Measurements from ENCODE around the gene DTX4.

DTX4 gene

GRCh38 chr11:59216641-59217564, 45.0 kb downstream of the DTX4 start:
- WGBS, 2 experiments, result 92 to 94% methylated on average over 9 of the region's 9 CpGs
- no peaks in the 10 kb centered on the region for H3K9me3 ChIP-seq (ENCODE audit: control insufficient read depth, low read length)
- no peaks in the 10 kb centered on the region for H3K4me1 ChIP-seq (ENCODE audit: control insufficient read depth, insufficient read depth, low read length)
- no peak overlapping the region for H3K27ac ChIP-seq (ENCODE audit: insufficient read depth, low read depth, low read length, poor library complexity, severe bottlenecking)
- no peaks in the 10 kb centered on the region for H3K36me3 ChIP-seq (ENCODE audit: control insufficient read depth, insufficient read depth, low read length)
- H3K4me3 ChIP-seq (ENCODE audit: insufficient read depth, low read depth, low read length), result no peak overlapping the region
- H3K27me3 ChIP-seq (ENCODE audit: control insufficient read depth, insufficient read depth, low read length, poor library complexity, severe bottlenecking), result no peaks in the 10 kb centered on the region

- 97 to 99% methylated on average over 4 of the region's 4 CpGs for WGBS, 2 experiments
These were observed 46.4 kb downstream of the DTX4 start for GRCh38 chr11:59218319-59218718.

GRCh38 chr11:59218893-59219292, 47.0 kb downstream of the DTX4 start:
- Histone ChIP-seq H3K4me3 (ENCODE audit: insufficient read depth, low read depth, low read length) (no peak overlapping the region), H3K9me3 (ENCODE audit: control insufficient read depth, low read length) (no peaks in the 10 kb centered on the region), H3K4me1 (ENCODE audit: control insufficient read depth, insufficient read depth, low read length) (no peaks in the 10 kb centered on the region), H3K36me3 (ENCODE audit: control insufficient read depth, insufficient read depth, low read length) (no peaks in the 10 kb centered on the region), H3K27me3 (ENCODE audit: control insufficient read depth, insufficient read depth, low read length, poor library complexity, severe bottlenecking) (no peaks in the 10 kb centered on the region), H3K27ac (ENCODE audit: insufficient read depth, low read depth, low read length, poor library complexity, severe bottlenecking) (no peak overlapping the region)
- 25 to 55% methylated on average over 1 to 2 of the region's 2 CpGs for WGBS, 2 experiments

More at GRCh38 chr11:59218319-59218718, 46.4 kb downstream of the DTX4 start:
- Histone ChIP-seq H3K36me3 (ENCODE audit: control insufficient read depth, insufficient read depth, low read length) (no peaks in the 10 kb centered on the region), H3K27me3 (ENCODE audit: control insufficient read depth, insufficient read depth, low read length, poor library complexity, severe bottlenecking) (no peaks in the 10 kb centered on the region), H3K27ac (ENCODE audit: insufficient read depth, low read depth, low read length, poor library complexity, severe bottlenecking) (no peak overlapping the region), H3K4me3 (ENCODE audit: insufficient read depth, low read depth, low read length) (no peak overlapping the region), H3K9me3 (ENCODE audit: control insufficient read depth, low read length) (no peaks in the 10 kb centered on the region), H3K4me1 (ENCODE audit: control insufficient read depth, insufficient read depth, low read length) (no peaks in the 10 kb centered on the region)

GRCh38 chr11:59219836-59220235, 47.9 kb downstream of the DTX4 start:
- Histone ChIP-seq H3K4me3 (ENCODE audit: insufficient read depth, low read depth, low read length) (no peak overlapping the region), H3K27ac (ENCODE audit: insufficient read depth, low read depth, low read length, poor library complexity, severe bottlenecking) (no peak overlapping the region), H3K4me1 (ENCODE audit: control insufficient read depth, insufficient read depth, low read length) (no peaks in the 10 kb centered on the region), H3K9me3 (ENCODE audit: control insufficient read depth, low read length) (no peaks in the 10 kb centered on the region), H3K27me3 (ENCODE audit: control insufficient read depth, insufficient read depth, low read length, poor library complexity, severe bottlenecking) (no peaks in the 10 kb centered on the region), H3K36me3 (ENCODE audit: control insufficient read depth, insufficient read depth, low read length) (no peaks in the 10 kb centered on the region)
- 91 to 93% methylated on average over 4 of the region's 4 CpGs for WGBS, 2 experiments

- WGBS, 2 experiments, result 81 to 93% methylated on average over 3 of the region's 4 CpGs
- Histone ChIP-seq H3K9me3 (ENCODE audit: control insufficient read depth, low read length) (no peaks in the 10 kb centered on the region), H3K27me3 (ENCODE audit: control insufficient read depth, insufficient read depth, low read length, poor library complexity, severe bottlenecking) (no peaks in the 10 kb centered on the region), H3K4me1 (ENCODE audit: control insufficient read depth, insufficient read depth, low read length) (no peaks in the 10 kb centered on the region), H3K27ac (ENCODE audit: insufficient read depth, low read depth, low read length, poor library complexity, severe bottlenecking) (no peak overlapping the region), H3K36me3 (ENCODE audit: control insufficient read depth, insufficient read depth, low read length) (no peaks in the 10 kb centered on the region), H3K4me3 (ENCODE audit: insufficient read depth, low read depth, low read length) (no peak overlapping the region)
These were observed 49.5 kb downstream of the DTX4 start for GRCh38 chr11:59221441-59221840.

- WGBS, 2 experiments, result 85 to 93% methylated on average over 1 to 2 of the region's 2 CpGs
- H3K27me3 ChIP-seq (ENCODE audit: control insufficient read depth, insufficient read depth, low read length, poor library complexity, severe bottlenecking), result no peaks in the 10 kb centered on the region
- no peak overlapping the region for H3K4me3 ChIP-seq (ENCODE audit: insufficient read depth, low read depth, low read length)
These were observed 50.6 kb downstream of the DTX4 start for GRCh38 chr11:59222464-59223060.

GRCh38 chr11:59223177-59223576, 51.2 kb downstream of the DTX4 start:
- no peaks in the 10 kb centered on the region for H3K36me3 ChIP-seq (ENCODE audit: control insufficient read depth, insufficient read depth, low read length)
- no peak overlapping the region for H3K4me3 ChIP-seq (ENCODE audit: insufficient read depth, low read depth, low read length)
- H3K4me1 ChIP-seq (ENCODE audit: control insufficient read depth, insufficient read depth, low read length), result no peaks in the 10 kb centered on the region
- 89 to 98% methylated on average over 1 of the region's 1 CpG for WGBS, 2 experiments
- no peaks in the 10 kb centered on the region for H3K9me3 ChIP-seq (ENCODE audit: control insufficient read depth, low read length)
- H3K27ac ChIP-seq (ENCODE audit: insufficient read depth, low read depth, low read length, poor library complexity, severe bottlenecking), result no peak overlapping the region
- H3K27me3 ChIP-seq (ENCODE audit: control insufficient read depth, insufficient read depth, low read length, poor library complexity, severe bottlenecking), result no peaks in the 10 kb centered on the region

More at GRCh38 chr11:59222464-59223060, 50.6 kb downstream of the DTX4 start:
- Histone ChIP-seq H3K4me1 (ENCODE audit: control insufficient read depth, insufficient read depth, low read length) (no peaks in the 10 kb centered on the region), H3K9me3 (ENCODE audit: control insufficient read depth, low read length) (no peaks in the 10 kb centered on the region), H3K27ac (ENCODE audit: insufficient read depth, low read depth, low read length, poor library complexity, severe bottlenecking) (no peak overlapping the region), H3K36me3 (ENCODE audit: control insufficient read depth, insufficient read depth, low read length) (no peaks in the 10 kb centered on the region)

- 87 to 92% methylated on average over 1 to 2 of the region's 2 CpGs for WGBS, 2 experiments
These were observed 51.7 kb downstream of the DTX4 start for GRCh38 chr11:59223611-59224010.

GRCh38 chr11:59224351-59224928, 52.5 kb downstream of the DTX4 start:
- WGBS, 2 experiments, result 86 to 90% methylated on average over 4 of the region's 4 CpGs
- Histone ChIP-seq H3K27me3 (ENCODE audit: control insufficient read depth, insufficient read depth, low read length, poor library complexity, severe bottlenecking) (no peaks in the 10 kb centered on the region), H3K36me3 (ENCODE audit: control insufficient read depth, insufficient read depth, low read length) (no peaks in the 10 kb centered on the region), H3K27ac (ENCODE audit: insufficient read depth, low read depth, low read length, poor library complexity, severe bottlenecking) (no peak overlapping the region), H3K4me3 (ENCODE audit: insufficient read depth, low read depth, low read length) (no peak overlapping the region), H3K4me1 (ENCODE audit: control insufficient read depth, insufficient read depth, low read length) (no peaks in the 10 kb centered on the region), H3K9me3 (ENCODE audit: control insufficient read depth, low read length) (no peaks in the 10 kb centered on the region)

More at GRCh38 chr11:59223611-59224010, 51.7 kb downstream of the DTX4 start:
- Histone ChIP-seq H3K9me3 (ENCODE audit: control insufficient read depth, low read length) (no peaks in the 10 kb centered on the region), H3K27ac (ENCODE audit: insufficient read depth, low read depth, low read length, poor library complexity, severe bottlenecking) (no peak overlapping the region), H3K27me3 (ENCODE audit: control insufficient read depth, insufficient read depth, low read length, poor library complexity, severe bottlenecking) (no peaks in the 10 kb centered on the region), H3K36me3 (ENCODE audit: control insufficient read depth, insufficient read depth, low read length) (no peaks in the 10 kb centered on the region), H3K4me3 (ENCODE audit: insufficient read depth, low read depth, low read length) (no peak overlapping the region), H3K4me1 (ENCODE audit: control insufficient read depth, insufficient read depth, low read length) (no peaks in the 10 kb centered on the region)

GRCh38 chr11:59225017-59225416, 53.1 kb downstream of the DTX4 start:
- Histone ChIP-seq H3K27ac (ENCODE audit: insufficient read depth, low read depth, low read length, poor library complexity, severe bottlenecking) (no peak overlapping the region), H3K4me3 (ENCODE audit: insufficient read depth, low read depth, low read length) (no peak overlapping the region), H3K36me3 (ENCODE audit: control insufficient read depth, insufficient read depth, low read length) (no peaks in the 10 kb centered on the region), H3K27me3 (ENCODE audit: control insufficient read depth, insufficient read depth, low read length, poor library complexity, severe bottlenecking) (no peaks in the 10 kb centered on the region), H3K9me3 (ENCODE audit: control insufficient read depth, low read length) (no peaks in the 10 kb centered on the region), H3K4me1 (ENCODE audit: control insufficient read depth, insufficient read depth, low read length) (no peaks in the 10 kb centered on the region)
- WGBS, 2 experiments, result 79 to 89% methylated on average over 1 of the region's 1 CpG
